GM13976 (cell line): ENCODE data around the gene SMIM12.

ENCODE experiments used
- DNase-seq: peaks from one replicate; pipeline ENCODE4 v3.0.0; 2012; ENCODE audit warnings: low spot score
- CTCF ChIP-seq: IDR thresholded peaks from 2 replicates; pipeline ENCODE4 v1.5.1; 2012; ENCODE audit warnings: borderline replicate concordance, mild to moderate bottlenecking; ENCODE audit not compliant: insufficient read depth; ENCODE audit errors: extremely low read depth, missing control alignments, control extremely low read depth
- in situ Hi-C: fragments of 300-500 bp; cut with MboI; formaldehyde crosslinking; loops from one replicate; pipeline ENCODE4 v1.12.0; 2022; ENCODE audit warnings: low sequenced_read_pairs, mixed read lengths, inconsistent platforms; ENCODE audit not compliant: unreplicated experiment

SMIM12 gene

DNA sequence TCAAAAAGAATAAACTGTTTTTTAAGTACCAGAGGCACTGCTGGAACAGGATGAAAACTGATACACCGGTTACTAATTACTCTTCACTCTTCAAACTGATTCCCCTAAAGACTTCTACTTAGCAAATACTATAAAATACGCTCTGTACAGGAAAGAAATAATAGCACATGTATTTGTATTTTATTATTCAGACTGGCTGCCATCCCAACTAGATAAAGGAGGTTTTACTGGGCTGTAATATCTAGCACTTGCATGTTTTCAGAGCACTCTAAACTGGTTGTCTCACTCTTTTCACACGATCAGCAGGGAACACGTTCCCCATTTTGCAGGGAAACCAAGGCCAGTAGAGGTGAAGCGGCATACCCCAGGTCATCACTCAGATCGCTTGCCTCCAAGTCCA is 9.2 kb downstream of the SMIM12 start:
- TF ChIP-seq CTCF, result no peak
- no peak for DNase-seq
- in situ Hi-C loops, result loop anchor here (5.0 kb wide), 1 partner anchor 63 kb away; no protein-coding TSS in a partner anchor

- in situ Hi-C loops, result no loop called here
- no peak for DNase-seq
- no peak for TF ChIP-seq CTCF
These were observed 12.5 kb downstream of the SMIM12 start for GRCh38 chr1:34847094-34847493.

GRCh38 chr1:34846265-34846664 is 13.3 kb downstream of the SMIM12 start:
- TF ChIP-seq CTCF, result no peak
- in situ Hi-C loops, result no loop called here
- DNase-seq, result no peak

DNA sequence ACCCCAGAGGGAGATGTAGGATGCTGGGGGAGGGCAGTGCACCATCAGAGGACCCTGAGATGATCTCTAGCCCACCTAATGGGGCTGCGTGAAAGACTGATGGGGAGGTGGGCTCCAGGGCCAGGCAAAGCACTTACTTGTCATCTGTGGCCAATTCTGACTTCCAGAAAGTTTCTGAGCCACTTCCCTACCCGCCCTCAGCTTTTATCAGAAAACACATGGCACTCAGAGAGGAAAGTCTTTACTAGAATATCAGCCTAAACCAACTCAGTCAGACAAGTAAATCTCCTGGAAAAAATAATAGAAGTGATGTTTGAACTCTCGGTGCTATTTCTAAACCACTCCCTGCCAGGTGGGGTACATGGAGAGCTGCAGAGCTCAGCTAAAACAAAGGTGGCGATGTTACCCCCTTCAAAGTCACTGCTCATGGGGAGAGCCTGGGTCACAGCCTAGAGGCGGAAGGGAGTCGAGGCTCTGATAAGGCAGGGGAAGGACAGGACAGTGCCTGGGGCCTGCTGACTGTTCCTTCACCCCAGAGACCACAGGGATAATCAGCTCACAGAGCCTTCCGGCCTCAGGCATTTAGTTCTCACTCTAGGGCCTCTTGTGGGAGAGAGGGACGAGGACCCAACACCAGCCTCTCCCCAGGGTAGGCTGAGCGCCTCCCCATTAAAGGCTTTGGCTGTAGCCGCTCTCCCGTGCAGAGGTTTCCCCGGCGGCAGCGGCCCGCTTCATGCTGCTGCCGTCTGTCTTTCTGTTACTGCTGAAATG is 14.2 kb downstream of the SMIM12 start:
- no peak for TF ChIP-seq CTCF
- no peak for DNase-seq
- in situ Hi-C loops, result no loop called here

DNA sequence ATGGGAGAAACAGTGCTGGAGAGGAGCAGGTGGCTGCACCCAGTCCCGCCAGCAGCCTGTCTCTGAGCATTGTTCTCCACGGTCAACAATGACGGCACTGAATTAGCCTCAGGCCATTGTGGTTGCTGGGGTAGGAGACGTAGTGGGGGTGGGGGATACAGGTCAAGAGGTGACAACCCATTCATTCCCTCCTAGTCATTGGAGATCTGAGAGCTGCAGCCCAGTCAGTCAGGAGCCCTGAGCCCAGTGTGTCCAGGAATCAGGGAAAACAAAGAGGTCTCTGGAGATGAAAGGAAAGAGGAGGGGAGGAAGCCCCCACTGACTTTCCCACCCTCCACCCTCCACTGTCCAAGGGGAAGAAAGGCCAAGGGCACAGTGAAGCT is 15.3 kb downstream of the SMIM12 start:
- no peak for TF ChIP-seq CTCF
- in situ Hi-C loops, result no loop called here
- no peak for DNase-seq

GRCh38 chr1:34843392-34844251 is 15.9 kb downstream of the SMIM12 start:
- in situ Hi-C loops, result no loop called here
- no peak for DNase-seq
- TF ChIP-seq CTCF, result no peak
